CD1c-positive myeloid dendritic cell (primary cell): ENCODE data around the gene CCM2.

Experiments
- DNase-seq: peaks from one replicate; pipeline ENCODE4 v3.0.0-alpha.2; 2016; ENCODE audit errors: extremely low spot score

Gene CCM2

DNA sequence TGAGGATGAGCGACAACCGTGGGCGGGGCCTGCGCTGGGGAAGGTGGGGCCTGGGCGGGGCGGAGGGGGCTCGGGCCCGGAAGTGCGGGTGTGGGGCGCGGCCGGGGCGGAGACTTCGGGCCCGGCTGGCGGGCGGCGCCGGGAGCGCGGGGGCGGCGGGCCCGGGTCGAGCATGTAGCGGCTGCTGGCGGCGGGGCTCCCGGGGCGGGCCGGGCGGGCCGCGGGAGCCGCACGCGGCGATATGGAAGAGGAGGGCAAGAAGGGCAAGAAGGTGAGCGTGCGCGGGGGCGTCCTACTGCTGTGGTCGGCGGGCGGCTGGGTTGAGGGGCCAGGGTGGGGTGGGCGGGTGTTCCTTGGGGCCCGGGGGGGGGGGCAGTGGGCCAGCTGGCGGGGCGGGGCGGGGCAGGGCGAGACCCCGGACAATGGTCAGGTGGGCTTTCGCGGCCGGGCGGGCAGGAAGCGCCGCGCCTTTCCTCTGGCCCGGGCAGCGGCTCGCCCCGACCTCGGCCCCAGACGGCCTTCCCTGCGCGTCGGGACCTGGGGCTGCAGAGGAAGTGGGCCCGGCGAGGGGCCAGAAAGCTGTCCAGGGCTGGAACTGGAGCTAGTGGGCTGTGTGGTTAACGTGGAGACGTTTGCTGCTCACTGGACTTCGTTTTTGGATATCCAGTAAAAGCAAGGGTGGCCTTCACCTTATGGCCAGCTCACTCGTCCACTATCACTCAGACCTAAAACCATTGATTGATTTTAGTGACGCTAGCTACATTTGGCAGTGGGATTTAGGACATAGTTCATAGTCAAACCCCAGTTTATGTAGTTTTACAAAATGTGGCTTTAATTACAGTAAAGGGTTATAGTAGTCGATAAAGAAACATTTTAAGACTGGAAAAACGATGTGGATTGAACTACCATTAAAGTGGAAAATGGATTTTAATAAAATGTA lies at the start of gene CCM2:
Gene CCM2, plus strand, starts transcription at position 109 of the 940 bp plus-strand sequence. Its CDS starts 133 bp downstream, at position 242.
- DNase-seq: peak; percentile 67

DNA sequence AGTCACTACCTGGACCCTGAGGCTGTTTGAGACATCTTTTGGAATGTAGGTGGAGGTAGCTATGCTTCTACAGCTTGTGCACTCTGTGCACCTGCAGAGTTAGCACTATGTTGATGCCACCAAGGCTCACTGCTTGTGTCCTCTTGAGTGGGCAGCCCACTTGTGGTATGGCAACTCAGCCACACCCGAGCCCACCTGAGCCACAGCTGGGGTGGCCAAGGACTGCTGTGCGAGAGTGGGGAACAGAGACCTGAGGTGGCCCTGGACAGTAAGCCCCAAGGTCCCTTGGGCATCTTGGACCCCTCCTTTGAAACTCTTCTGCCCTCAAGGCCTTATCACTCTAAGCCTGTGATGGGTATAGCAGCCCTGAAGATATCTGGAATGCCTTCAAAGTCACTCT lies 46.8 kb upstream of the CCM2 start:
- DNase-seq: no peak

DNA sequence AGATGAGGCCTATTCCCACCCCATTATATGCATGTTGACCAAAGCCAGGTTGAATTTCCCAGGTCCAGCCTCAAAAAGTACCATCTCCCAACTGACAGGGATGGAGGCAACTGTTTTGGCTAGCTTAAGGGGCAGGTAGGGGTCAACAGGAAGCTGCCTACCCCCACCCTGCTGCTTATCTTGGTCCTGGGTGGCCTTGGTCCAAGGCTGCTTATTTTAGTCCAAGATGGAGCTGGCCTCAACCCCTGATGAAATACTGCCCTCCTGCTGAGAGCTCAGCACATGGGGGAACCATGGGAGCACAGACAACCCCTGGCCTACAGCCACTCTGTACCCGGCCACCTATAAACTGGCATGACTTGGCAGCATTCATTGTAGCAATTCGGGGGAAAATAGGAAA lies 44.3 kb upstream of the CCM2 start:
- DNase-seq: no peak

DNA sequence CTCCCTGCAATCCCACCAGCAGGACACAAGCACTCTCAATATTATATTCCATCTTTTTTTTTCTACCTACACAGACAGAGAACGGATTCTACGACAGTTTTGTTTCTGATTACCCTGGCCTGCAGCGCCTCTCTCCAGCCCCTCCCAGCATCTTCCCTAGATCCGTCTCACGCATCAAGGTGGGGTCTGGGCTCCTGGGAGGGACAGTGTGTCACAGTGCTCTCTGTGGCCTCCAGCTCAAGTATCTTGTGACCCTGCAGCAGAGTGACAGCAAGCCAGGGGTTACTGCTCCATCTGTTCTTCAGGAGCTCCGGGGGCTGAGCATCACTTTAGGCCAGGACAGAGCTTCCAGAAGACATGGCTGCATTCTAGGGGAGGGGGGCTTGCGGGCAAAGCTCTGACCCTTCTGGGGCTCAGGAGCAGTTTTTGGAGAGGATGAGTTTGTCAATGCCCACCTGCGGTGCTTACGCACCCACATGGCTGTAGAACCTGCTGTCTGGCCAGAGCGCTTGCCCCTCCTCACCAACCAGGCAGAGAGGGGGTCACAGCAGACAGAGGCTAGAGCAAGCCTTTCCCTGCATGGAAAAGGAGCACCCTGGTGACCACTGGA lies 43.7 kb upstream of the CCM2 start:
- DNase-seq: no peak

DNA sequence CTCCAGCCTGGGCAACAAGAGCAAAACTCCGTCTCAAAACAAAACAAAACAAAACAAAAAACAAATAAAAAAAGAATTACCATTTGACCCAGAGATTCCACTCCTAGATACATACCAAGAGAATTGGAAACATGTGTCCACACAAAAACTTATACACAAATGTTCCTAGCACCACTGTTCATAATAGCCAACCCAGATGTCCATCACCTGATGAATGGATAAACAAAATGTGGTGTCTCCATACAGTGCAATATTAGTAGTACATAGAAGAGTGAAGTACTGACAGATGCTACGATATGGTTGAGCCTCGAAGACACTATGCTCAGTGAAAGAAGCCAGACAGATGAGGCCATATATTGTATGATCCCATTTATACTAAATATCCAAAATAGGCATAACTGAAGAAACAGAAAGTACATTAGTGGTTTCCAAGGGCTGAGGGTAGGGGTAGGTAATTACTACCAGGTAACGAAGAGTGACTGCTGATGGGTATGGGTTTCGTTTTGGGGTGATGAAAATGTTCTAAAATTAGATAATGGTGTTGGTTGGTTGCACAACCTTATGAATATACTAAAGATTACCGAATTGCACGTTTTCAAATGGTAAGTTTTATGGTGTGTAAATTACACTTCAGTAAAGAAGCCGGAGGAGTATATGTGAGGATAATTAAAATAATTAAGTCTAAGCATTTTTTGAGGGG lies 41.2 kb upstream of the CCM2 start:
- no peak for DNase-seq

DNA sequence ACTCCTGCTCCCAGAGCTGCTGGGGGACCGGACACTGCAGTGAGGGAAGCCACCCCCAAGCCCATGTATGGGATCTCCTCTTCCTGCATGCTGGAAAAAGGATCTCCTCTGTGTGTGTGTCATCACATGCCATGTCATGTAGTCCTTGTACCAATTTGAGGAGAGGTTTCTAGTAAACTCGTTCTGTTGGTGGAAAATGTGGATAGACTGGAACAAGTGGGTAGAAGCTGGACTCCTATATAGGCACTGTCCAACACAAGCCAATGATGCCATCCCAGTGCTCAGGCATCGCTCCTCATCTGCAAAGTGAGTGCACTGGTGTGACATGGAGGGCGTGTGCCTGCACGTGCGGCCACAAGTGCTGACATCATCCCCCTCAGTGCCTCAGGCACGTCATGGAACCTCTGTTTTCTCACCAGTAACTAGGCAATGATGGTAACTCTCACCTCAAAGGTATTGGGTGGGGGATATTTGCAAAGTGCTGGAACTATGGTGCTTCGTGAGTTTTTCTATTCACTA lies 40.5 kb upstream of the CCM2 start:
- peak; percentile 34 for DNase-seq

DNA sequence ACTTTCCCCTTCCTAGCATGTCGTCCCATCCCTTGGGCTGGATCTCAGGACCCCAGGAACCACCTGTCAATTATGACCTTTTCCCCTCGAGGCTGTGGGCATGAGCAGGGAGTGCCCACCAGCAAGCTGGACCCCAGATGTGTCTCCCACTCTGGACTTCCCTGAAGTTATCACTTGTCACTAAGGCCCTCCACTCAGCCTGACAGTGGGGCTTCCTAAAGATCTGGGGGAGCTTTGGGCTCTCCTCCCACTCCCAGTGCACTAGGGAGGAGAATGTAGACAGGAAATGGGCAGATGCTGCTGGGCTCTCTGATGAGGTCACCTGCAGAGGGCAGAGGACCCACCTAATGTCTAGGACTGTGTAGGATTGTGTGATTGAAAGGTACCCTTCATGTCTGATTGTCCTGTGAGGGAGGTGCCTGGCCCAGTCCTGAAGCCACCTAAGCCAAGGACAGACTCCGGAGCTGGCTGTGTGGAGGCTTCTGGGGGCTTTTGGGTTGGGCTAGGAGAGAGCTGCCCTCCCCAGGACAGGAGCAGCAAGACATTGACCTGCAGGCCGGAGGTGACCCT lies 39.9 kb upstream of the CCM2 start:
- no peak for DNase-seq

DNA sequence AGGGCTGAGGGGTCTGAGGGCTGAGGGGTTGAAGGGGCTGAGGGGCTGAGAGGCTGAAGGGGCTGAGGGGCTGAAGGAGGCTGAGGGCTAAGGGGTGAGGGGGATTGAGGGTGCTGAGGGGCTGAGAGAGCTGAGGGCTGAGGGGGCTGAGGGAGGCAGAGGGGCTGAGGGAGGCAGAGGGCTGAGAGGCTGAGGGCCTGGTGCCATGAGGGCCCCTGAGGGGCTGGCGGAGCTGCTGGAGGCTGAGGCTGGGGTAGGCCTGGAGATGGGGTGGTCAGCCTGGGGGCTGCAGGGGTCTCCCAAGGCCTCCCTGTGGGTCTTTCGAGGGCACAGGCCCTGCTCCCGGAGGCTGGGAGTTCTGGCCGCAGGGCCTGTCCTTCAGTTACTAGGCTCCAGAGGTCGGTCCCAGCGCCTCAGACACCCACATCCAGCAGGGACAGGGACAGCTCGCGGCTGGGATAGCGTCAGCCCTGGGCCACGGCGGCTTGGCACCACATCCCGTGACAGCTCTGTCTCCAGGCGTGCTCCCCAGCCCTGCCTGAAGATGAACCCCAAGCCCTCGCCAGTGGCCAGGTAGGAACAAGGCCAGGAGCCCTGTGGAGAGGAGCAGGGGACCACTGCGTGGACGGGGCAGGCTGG lies 38.0 kb upstream of the CCM2 start:
- no peak for DNase-seq

DNA sequence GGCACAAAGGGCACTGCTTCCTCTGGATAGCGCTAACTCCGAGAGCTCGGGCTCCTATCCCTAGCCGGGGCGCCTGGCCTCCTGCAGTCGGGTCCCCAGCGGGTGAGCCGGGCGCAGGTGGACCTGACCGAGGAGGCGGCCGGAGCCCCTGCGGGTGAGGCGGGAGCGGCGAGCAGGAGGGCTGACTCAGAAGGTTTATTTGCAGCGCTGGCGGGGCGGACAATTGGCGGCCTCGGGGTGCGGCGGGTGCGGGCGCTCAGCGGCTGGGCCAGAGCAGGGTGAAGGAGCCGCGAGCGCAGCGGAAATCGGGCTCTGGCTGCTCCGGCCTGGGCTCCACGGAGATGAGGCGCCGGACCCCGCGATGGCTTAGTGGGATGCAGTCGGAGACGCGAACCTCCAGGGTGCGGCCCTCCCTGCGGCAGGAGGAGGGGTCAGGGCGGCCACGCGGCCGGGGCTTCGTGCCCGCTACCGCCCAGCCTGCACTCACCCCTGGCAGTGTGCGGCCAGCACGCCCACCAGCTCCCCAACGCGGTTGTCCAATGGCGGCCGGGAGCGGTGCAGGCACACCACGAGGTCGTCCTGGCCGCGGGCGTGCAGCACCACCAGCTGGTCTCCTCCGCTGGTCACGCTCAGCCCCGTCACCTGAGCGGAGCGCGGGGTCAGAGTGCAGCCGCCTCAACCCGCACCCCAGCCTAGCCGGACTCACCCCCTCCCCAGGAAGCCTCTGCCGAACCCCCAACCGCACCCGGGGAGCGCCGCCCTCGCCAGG lies 37.3 kb upstream of the CCM2 start:
- peak; percentile 11 for DNase-seq

DNA sequence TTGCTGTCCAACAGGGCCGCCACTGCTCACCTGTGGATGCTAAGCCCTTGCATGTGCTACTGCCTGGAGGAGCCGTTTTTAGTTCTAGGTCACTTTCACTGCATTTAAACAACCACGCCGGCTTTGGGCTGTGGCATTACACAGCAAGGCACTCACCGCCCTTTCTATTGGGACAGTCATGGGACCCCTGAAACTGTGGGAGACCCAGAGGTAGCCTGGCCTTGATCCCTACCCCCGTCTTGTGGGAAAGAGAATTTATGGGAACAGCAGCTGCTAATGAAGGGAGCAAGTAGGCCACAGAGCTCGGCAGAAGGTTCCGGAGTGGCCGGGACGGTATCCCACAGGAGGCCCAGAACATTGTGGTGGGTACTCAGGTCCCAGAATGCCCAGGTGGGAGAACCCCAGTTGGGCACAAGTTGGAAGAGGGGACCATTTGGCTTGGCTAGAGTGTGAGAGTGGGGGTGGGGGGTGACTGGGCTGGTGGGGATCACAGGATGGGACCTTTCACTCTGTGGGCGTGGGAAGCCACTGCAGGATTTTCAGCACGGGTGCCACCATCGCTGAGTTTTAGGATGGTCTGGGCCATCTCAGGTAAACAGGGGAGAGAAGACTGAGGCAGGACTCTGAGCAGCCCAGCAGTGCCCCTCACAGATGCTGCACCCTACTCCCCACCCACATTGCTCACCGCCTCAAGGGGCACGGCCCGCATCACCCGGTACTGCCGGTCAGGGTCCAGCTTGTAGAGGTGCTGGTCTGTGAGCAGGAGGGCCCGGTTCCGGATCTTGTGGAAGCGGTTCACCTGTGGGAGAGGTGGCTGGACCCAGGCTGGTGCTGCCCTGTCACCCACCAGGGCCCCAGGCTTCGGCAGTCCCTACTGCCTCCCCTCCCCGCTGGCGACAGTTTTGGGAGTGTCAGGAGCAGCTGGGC lies 36.4 kb upstream of the CCM2 start:
- no peak for DNase-seq

DNA sequence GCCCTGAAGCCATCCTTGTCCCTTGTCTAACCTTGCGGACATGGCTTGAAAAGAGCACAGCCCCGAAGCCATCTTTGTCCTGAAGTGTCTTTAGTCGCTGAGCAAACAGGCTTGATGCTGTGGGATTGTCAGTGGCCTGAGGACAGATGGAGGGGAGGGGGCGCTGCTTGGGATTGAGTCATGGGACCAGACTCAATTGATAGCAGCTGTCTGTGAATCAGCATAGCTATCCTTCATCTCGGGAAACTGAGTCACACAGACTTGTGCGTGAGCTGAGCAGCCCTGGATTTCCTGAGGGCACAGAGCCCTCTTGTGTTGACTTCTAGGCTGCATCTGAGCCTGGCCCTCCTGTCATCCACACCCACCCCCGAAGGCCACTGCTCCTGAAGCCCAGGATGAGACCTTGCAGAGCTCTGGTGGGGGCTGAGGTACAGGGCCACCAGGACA lies 35.6 kb upstream of the CCM2 start:
- no peak for DNase-seq

DNA sequence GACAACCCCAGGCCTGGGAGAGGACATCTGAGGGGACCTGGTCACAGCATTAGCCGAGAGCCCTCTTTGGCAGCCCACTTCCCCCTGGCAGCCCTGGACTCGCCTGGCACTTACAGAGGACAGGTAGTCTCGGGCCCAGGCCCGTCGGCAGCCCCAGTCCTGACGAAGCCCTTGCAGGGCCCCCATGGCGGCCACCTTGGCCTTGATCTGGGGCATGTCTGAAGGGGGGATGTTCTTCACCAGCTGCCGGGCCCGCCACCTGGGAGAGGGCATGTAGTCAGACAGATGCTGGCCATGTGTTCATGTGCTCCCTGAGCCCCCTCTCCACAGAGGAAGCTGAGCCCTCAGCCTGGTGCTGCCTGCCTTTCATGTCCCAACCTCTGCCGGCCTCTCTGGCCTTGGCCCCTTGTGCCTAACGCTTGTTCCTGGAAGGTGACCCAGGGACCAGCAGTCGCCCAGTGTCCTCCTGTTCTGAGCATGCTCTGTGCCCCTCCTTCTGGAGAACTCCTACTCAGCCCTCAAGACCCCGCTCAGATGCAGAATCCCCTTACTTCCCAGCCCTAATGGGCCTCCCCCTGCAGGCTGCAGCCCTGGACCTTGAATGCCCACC lies 35.1 kb upstream of the CCM2 start:
- no peak for DNase-seq

DNA sequence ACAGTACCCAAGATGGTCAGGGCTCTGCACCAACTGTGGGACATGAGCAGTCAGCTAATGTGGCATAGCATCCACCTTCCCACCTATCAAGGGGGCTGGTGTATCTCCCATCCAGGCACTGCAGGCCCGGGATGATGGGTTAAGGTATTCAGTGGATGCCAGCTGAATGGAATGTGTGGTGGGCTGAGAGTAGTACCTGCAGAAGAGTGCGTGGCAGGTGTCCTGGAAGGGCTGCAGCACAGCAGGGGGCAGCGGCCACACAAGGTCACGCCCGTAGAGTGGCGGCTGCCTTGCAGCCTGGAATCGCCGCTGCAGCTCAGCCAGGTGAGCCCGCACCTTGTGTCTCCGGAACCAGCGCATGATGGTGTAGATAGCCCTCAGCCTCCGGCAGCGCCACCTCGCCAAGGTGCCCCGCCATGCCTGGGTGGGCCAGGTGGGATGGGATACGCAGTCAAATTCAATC lies 34.5 kb upstream of the CCM2 start:
- DNase-seq: no peak

DNA sequence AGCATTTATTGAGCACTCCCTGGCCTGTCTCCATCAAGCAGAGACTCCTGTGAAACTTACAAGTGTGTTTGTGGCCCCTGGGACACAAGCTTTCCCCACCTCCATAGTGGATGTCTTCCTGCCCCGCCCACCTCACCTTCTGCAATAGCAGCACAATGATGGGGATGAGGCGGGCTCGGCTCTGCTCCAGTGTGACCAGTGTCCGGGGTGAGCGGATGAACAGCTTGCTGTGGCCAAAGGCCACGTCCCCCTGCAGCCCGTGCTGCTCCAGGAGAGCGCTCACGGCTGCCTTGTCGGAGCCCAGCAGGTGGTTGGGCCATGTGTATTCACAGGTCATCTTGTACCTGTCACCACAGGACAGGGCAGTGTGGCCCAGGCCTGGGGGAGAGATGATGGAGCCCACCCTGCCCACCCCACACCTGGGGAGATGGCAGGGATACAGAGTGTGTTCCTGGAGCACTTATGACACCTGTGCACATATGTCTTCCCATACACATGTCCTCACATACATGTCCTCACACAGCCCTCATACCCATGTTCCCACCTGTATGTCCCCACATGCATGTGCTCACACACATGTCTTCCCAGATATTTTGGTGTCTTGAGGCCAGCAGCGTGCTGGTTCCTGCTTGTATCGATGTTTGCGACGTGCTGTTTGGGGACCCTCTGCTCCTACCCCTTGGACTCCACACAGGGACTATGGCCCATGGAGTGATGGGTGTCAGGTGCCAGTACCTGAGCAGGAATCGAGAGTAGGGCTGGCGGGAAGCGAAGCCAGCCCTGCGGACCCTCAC lies 33.9 kb upstream of the CCM2 start:
- no peak for DNase-seq

DNA sequence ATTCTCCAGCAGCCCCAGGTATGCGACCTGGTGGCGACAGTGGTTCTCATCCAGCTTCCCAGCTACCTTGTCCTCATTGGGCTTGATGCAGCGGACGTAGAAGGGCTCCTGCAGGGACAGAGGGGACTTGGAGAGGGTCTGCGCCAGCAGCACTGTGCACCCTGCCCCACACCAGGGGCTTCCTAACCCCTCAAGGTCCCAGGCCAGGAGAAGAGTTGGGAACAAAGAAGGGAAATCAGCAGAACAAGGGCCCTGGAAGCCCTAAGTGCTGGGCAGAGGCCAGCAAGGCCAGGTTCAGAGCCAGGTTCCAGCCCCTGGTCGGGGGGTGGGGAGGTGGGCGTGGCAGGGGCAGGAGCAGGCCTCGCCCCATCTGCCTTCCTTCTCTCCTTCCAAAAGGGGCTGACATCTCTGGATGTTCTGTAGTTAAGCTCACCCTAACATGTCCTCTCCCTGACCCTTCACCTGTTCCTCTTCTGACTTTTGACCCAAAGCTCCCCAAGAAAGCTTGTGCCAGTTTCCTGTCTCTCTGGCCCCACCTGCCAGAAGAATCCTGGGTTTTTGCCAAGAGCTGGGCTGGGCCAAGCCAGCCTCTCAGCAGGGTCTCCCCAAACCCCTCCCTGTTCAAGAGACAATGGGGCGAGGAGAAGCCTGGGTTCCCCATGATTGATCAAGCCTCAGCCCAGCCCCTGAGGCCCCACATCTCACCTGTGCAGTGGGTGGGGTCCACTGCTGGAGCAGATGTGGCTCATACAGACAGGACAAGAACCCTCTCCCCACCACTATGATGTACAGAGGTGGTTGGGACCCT lies 33.1 kb upstream of the CCM2 start:
- DNase-seq: no peak

DNA sequence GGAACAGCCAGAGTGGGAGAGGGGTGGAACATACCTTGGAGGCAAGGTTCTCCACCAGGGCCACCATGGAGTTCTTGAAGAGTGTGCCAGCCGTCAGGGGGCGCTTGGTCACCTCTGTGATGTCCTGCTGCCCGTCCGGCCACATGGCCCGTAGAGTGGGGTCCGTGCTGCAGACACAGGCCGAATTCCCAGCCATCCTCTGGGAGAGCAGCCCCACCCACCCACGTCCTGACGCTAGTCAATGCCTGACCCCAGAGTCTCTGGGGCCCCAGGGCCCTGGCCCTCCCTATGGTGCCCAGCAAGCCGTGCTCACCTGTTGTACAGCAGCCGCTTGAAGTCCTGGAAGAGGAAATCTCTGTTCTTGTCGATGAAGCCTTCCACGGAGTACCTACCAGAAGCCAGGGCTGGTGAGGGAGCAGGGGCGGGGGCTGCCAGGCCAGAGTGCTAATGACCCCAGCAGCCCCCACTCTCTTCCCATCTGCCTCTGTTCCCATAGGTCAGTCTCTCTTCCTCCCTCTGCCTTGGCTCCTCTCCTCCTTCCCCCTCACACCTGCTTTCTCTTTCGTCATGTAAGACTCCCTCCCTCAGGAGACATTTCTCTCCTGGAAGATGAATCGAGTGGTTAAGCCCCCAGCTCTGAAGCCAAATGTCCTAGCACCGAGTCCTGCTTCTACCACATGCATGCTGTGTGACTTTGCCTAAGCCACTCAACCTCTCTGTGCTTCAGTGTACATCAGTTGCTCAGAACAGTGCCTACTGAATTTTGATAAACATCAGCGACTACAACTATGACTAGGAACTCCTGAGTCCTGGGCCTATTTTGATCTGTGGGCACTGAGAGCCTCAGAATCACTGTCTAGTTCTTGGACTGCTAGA lies 32.2 kb upstream of the CCM2 start:
- no peak for DNase-seq
